Smooth muscle cell (in vitro differentiated cells): ENCODE data around the gene PVR. TPM values are rescaled to one million over a fixed set of nuclear protein-coding genes. Genes with fewer than 3 reads are reported as not detected.

Experiments used
- DNase-seq: peaks from one replicate; lab custom pipeline; 2025; ENCODE audit not compliant: unreplicated experiment; lab: John Stamatoyannopoulos, UW
- H2AFZ ChIP-seq: fragments of 200-600 bp; sonication (generic); 2 replicates; pipeline ENCODE4 v1.6.0; 2016; ENCODE audit warnings: antibody characterized with exemption, low read depth, mild to moderate bottlenecking
- H3F3A ChIP-seq: fragments of 200-600 bp; sonication (generic); 2 replicates; pipeline ENCODE4 v1.6.0; 2017; ENCODE audit warnings: antibody characterized with exemption, low read depth
- H3K27ac ChIP-seq: fragments of 200-600 bp; sonication (generic); 2 replicates; pipeline ENCODE4 v1.5.1; 2016; ENCODE audit warnings: low read depth, mild to moderate bottlenecking
- H3K27me3 ChIP-seq: fragments of 200-600 bp; sonication (generic); 2 replicates; pipeline ENCODE4 v1.6.1; 2016; ENCODE audit warnings: low read depth, mild to moderate bottlenecking
- H3K36me3 ChIP-seq: fragments of 200-600 bp; sonication (generic); 2 replicates; pipeline ENCODE4 v1.5.1; 2016; ENCODE audit warnings: low read depth
- H3K4me1 ChIP-seq: fragments of 200-600 bp; sonication (generic); 2 replicates; pipeline ENCODE4 v1.5.1; 2016; ENCODE audit warnings: low read depth
- H3K4me2 ChIP-seq: fragments of 200-600 bp; sonication (generic); 2 replicates; pipeline ENCODE4 v1.6.0; 2016; ENCODE audit warnings: mild to moderate bottlenecking
- H3K4me3 ChIP-seq: fragments of 200-600 bp; sonication (generic); 2 replicates; pipeline ENCODE4 v1.5.1; 2016; ENCODE audit warnings: mild to moderate bottlenecking
- H3K79me2 ChIP-seq: fragments of 200-600 bp; sonication (generic); 2 replicates; pipeline ENCODE4 v1.6.0; 2016; ENCODE audit warnings: low read depth, mild to moderate bottlenecking
- H3K9ac ChIP-seq: fragments of 200-600 bp; sonication (generic); 2 replicates; pipeline ENCODE4 v1.6.0; 2016; ENCODE audit warnings: low read depth
- H3K9me3 ChIP-seq: fragments of 200-600 bp; sonication (generic); replicated peaks from 2 replicates; pipeline ENCODE4 v1.5.1; 2016; ENCODE audit warnings: low read depth
- H4K20me1 ChIP-seq: fragments of 200-600 bp; sonication (generic); 2 replicates; pipeline ENCODE4 v1.6.0; 2016; ENCODE audit warnings: low read depth
- WGBS: methylation state at CpG from one replicate; pipeline ENCODE4 v1.1.7; 2016; ENCODE audit warnings: low lambda C conversion rate; 5-methylcytosine and 5-hydroxymethylcytosine counted together
- polyA plus RNA-seq: library from polyadenylated mRNA; unstranded; fragments of >200 nt; fragmentation: Nextera tagmentation; extraction: Ambion mirVana; gene quantifications from 2 replicates; pipeline ENCODE4 v1.2.1, GENCODE V29; 2016
- total RNA-seq: library from RNA; depleted of rRNA; stranded (reverse); fragments of >200 nt; gene quantifications from 2 replicates; pipeline ENCODE4 v1.2.3, GENCODE V29; 2014
- TF ChIP-seq, protein P1 (sequence below): fragments of 200-600 bp; sonication (generic); IDR thresholded peaks from 2 replicates; pipeline ENCODE4 v1.5.1; 2017; ENCODE audit warnings: borderline replicate concordance, mild to moderate bottlenecking, antibody characterized with exemption; ENCODE audit not compliant: insufficient read depth, poor library complexity, severe bottlenecking

PVR gene
- total and polyA plus RNA-seq, 2 experiments from 2014 or later: 25.4 to 35.0 TPM

DNA sequence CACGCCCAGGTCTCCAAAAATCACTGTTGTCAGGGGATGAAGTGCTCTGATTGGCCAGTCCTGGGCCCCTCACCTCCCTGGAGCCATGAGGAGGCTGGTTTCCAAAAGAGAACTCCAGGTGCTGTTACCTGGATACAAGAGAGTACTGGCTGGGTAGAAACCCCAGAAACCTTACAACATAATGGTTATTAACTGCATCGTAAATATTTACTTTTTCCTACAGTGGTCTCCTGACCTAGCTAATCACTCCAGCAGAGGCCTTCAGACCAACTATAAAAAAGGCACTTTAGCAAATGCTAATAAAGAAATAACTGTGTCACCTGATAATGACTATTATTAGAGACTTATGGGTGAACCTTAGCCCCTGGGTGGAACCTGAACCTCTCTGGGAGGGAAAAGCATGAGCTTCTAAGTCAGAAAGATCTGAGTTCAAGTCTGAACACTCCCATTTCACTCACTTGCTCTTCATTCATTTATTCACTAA, 31.9 kb upstream of the PVR start:
- Histone ChIP-seq H3K9ac (no peak overlapping the region), H3F3A (no peaks in the 10 kb centered on the region), H3K4me1 (no peaks in the 10 kb centered on the region), H3K79me2 (no peaks in the 10 kb centered on the region), H3K9me3 (no peaks in the 10 kb centered on the region), H4K20me1 (no peaks in the 10 kb centered on the region), H3K4me2 (no peak overlapping the region), H2AFZ (no peak overlapping the region), H3K27ac (no peak overlapping the region), H3K27me3 (no peaks in the 10 kb centered on the region), H3K4me3 (no peak overlapping the region), H3K36me3 (no peaks in the 10 kb centered on the region)
- WGBS: 90% methylated on average over 2 of the region's 2 CpGs
- DNase-seq: no peak
- TF ChIP-seq, protein P1, sequence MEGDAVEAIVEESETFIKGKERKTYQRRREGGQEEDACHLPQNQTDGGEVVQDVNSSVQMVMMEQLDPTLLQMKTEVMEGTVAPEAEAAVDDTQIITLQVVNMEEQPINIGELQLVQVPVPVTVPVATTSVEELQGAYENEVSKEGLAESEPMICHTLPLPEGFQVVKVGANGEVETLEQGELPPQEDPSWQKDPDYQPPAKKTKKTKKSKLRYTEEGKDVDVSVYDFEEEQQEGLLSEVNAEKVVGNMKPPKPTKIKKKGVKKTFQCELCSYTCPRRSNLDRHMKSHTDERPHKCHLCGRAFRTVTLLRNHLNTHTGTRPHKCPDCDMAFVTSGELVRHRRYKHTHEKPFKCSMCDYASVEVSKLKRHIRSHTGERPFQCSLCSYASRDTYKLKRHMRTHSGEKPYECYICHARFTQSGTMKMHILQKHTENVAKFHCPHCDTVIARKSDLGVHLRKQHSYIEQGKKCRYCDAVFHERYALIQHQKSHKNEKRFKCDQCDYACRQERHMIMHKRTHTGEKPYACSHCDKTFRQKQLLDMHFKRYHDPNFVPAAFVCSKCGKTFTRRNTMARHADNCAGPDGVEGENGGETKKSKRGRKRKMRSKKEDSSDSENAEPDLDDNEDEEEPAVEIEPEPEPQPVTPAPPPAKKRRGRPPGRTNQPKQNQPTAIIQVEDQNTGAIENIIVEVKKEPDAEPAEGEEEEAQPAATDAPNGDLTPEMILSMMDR: no peak

DNA sequence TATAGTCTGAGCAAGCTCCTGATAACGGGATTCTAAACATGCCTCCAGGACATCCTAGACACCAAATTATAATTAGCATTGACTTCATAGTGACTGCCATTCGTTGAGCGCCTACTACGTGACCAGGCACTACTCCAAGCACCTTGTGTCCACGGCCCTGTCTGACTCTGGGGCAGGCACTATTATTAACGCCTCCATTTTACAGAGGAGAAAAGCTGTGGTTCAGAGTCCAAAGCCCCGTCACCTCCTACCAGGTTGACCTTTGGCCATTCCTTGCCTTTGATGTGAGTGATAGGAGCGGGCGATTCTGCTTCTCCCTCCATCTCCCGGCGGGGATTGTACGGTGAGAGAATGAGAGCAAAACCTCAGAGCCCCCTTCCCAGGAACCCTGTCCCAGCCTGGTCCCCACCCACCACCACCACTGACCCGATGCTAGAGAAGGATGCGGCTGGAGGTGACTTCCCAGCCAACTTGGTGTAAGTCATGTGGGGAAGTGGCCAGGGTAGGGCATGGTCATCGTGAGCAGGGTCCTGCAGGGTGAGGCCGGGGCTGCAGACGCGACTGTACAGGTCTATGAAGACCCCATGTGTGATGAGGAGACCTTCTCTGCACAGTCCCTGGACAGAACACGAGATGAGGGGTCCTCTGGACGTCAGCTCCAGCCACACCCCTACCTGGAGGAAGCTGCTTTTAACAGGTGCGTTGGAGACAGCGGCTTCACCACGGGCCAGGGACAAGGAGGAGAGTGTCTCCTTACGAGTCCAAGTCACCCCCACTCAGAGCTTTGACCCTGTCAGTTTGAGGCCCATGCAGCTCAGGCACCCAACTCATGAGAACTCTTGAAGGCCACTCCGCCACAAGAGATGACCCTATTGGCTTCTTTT, 30.2 kb upstream of the PVR start, which contains the start of gene IGSF23:
IGSF23 (plus strand) TSS at position 269 of the 884 bp plus-strand sequence; CDS start at position 352, 83 bp downstream.
- H3K9me3 ChIP-seq: no peaks in the 10 kb centered on the region
- no peak within 1 kb of the TSS for H3K27ac ChIP-seq
- TF ChIP-seq, protein P1: no peak
- H2AFZ ChIP-seq: no peak within 1 kb of the TSS
- no peak within 1 kb of the TSS for H3K4me2 ChIP-seq
- no peak within 1 kb of the TSS for H3K9ac ChIP-seq
- no peak within 1 kb of the TSS for H3K4me3 ChIP-seq
- no peaks in the 10 kb centered on the region for H3F3A ChIP-seq
- 96% methylated on average over 25 of the region's 25 CpGs for WGBS
- no peaks in the 10 kb centered on the region for H3K36me3 ChIP-seq
- no peaks in the 10 kb centered on the region for H3K79me2 ChIP-seq
- H4K20me1 ChIP-seq: no peaks in the 10 kb centered on the region
- no peaks in the 10 kb centered on the region for H3K27me3 ChIP-seq
- no peak for DNase-seq
- no peaks in the 10 kb centered on the region for H3K4me1 ChIP-seq

DNA sequence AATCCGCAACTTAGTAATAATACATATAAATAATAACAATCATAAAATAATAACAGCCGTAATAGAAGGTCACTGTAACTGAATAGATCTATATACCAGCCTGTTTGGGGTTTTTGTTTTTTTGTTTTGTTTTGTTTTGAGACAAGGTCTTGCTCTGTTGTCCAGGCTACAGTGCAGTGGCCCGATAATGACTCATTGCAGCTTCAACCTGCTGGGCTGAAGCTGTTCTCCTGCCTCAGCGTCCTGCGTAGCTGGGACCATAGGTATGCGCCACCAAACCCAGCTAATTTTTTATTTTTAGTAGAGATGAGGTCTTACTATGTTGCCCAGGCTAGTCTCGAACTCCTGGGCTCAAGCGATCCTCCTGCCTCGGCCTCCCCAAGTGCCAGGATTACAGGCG, 29.4 kb upstream of the PVR start:
- Histone ChIP-seq H3F3A (no peaks in the 10 kb centered on the region), H4K20me1 (no peaks in the 10 kb centered on the region), H3K9me3 (no peaks in the 10 kb centered on the region), H3K27me3 (no peaks in the 10 kb centered on the region), H3K79me2 (no peaks in the 10 kb centered on the region), H3K36me3 (no peaks in the 10 kb centered on the region), H3K9ac (no peak overlapping the region), H3K4me3 (no peak overlapping the region), H3K27ac (no peak overlapping the region), H3K4me1 (no peaks in the 10 kb centered on the region), H2AFZ (no peak overlapping the region), H3K4me2 (no peak overlapping the region)
- 98% methylated on average over 10 of the region's 10 CpGs for WGBS
- DNase-seq: no peak
- TF ChIP-seq, protein P1: no peak
